ENCODE measurements around the gene CGB2.
A peak's percentile ranks its signal among the peaks of the same experiment; 100 is the strongest.
"Not testable (repeated sequence)": the region's sequence is repeated elsewhere in the genome, so short reads cannot be mapped to it uniquely, and the experiment has no call there.

Gene CGB2

GRCh38 chr19:49016067-49016839 lies 15.4 kb upstream of the CGB2 start:
- Mint-ChIP-seq H3K4me3 (peak overlapping the region; percentile 43), H3K27me3 (no peaks in the 10 kb centered on the region), H3K27ac (ENCODE audit: low read depth) (peak overlapping the region; percentile 78), H3K36me3 (ENCODE audit: insufficient read depth) (peaks cover 8% of the 10 kb centered on the region), H3K9me3 (no peaks in the 10 kb centered on the region), H3K4me1 (peaks cover 22% of the 10 kb centered on the region)
- ATAC-seq (replicated peaks; ENCODE audit: extremely low read depth, poor library complexity, severe bottlenecking) (no peak), DNase-seq (ENCODE audit: low spot score in 2 of 2) (no peak)

- DNase-seq (ENCODE audit: low spot score in 2 of 2) (no peak), ATAC-seq (replicated peaks; ENCODE audit: extremely low read depth, poor library complexity, severe bottlenecking) (no peak)
- H3K9me3 Mint-ChIP-seq, result no peaks in the 10 kb centered on the region
- peaks cover 8% of the 10 kb centered on the region for H3K36me3 Mint-ChIP-seq (ENCODE audit: insufficient read depth)
- H3K27ac Mint-ChIP-seq (ENCODE audit: low read depth), result peak within 1 kb of the TSS; percentile 78
- H3K4me3 Mint-ChIP-seq, result peak within 1 kb of the TSS; percentile 85
- no peaks in the 10 kb centered on the region for H3K27me3 Mint-ChIP-seq
- H3K4me1 Mint-ChIP-seq, result peaks cover 25% of the 10 kb centered on the region
Observed at GRCh38 chr19:49017041-49017665, 14.5 kb upstream of the CGB2 start, which contains the start of gene LHB. TSS of gene LHB (minus strand) at chr19:49017091. CDS start at chr19:49017081, 10 bp downstream.

- Mint-ChIP-seq H3K27ac (ENCODE audit: low read depth) (peak overlapping the region; percentile 7), H3K27me3 (no peaks in the 10 kb centered on the region), H3K4me1 (peaks cover 25% of the 10 kb centered on the region), H3K36me3 (ENCODE audit: insufficient read depth) (peaks cover 8% of the 10 kb centered on the region), H3K9me3 (no peaks in the 10 kb centered on the region), H3K4me3 (peak overlapping the region; percentile 85)
- ATAC-seq (replicated peaks; ENCODE audit: extremely low read depth, poor library complexity, severe bottlenecking) (peak; percentile 89), DNase-seq (ENCODE audit: low spot score in 2 of 2) (peak; percentile 57)
Observed at GRCh38 chr19:49017666-49018351, 13.9 kb upstream of the CGB2 start.

DNA sequence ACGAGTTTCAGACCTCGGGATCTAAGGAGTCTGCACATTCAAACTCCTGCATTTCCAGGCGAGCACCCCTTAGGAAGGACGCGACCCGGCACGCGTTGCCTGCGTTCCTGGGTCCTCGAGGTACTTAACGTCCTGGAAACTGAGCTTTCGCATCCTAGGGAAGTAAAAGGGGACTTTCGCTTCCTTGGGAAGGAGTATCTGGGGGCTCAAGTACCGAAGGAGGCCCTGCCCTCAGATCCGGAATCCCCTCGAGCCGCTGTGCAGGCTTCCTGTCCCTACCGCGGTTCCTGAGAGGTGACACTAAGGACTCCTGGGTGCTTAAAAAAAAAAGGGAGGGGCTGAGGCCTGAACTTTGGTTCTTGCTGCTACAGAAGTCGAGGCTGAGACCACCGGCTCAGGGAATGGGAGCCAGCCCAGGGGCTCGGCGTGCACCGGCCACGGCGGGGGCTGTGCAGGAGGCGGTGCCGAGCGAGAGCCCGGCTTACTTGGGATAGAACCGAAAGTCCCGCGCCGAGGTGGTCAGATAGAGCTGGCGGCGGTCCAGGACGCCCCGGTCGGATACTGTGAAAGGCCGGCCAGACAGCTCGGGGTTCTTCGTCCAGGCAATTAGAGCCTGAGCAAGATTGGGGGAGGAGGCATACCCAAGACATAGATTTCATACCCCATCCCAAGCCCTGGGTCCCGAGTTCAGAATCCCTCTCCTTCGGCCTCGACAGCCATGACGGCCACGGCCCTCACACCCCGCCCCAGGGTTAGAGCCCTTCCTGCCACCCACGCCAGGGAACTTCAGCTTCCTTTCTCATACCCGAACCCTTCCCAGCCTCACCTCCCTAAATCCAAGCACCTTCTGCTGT lies 13.1 kb upstream of the CGB2 start:
- not testable (repeated sequence) for H3K27me3 Mint-ChIP-seq; H3K9me3 Mint-ChIP-seq; H3K36me3 Mint-ChIP-seq (ENCODE audit: insufficient read depth); DNase-seq (ENCODE audit: low spot score in 2 of 2)
- H3K27ac Mint-ChIP-seq (ENCODE audit: low read depth), result peak overlapping the region; percentile 7
- ATAC-seq (replicated peaks; ENCODE audit: extremely low read depth, poor library complexity, severe bottlenecking), result peak; percentile 47
- peak overlapping the region; percentile 85 for H3K4me3 Mint-ChIP-seq
- H3K4me1 Mint-ChIP-seq, result peaks cover 25% of the 10 kb centered on the region

DNA sequence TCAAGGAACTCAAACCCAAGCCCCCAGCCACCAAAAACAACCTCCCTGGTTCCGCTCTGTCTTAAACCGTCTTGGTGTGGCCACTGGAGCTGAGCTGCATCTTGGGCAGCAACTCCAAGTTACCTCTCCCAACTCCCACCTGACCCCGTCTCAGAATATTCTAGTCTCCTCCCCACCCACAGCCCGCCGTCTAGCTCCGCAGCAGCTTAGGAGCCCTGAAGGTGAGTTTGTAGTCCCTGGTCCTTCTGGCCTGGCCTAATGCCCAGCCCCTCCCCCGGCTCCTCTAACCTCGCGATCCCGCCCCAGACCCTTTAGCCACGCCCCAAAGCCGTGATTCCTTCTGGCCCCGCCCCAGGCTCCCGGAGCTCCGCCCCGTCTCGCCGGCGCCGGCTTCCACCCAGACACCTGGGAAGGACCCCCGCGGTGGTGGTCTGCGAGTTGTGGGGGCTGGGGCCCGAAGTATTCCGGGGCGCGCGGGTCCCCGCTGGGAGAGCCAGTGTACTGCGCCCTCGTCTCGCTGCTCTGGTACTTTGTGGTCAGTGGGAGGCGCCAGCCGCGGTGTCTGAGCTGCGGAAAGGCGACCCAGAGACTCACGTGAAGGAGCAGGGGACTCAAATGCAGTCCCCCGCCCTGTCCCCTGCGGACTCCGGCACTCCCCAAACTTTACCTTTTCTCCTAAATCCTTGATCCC lies 12.3 kb upstream of the CGB2 start:
- Mint-ChIP-seq H3K9me3 (no peaks in the 10 kb centered on the region), H3K4me1 (peaks cover 25% of the 10 kb centered on the region), H3K4me3 (peak overlapping the region; percentile 85), H3K27ac (ENCODE audit: low read depth) (peak overlapping the region; percentile 7), H3K27me3 (no peaks in the 10 kb centered on the region), H3K36me3 (ENCODE audit: insufficient read depth) (peaks cover 7% of the 10 kb centered on the region)
- peak; percentile 34 for ATAC-seq (replicated peaks; ENCODE audit: extremely low read depth, poor library complexity, severe bottlenecking)
- peak; percentile 31 to 37 for DNase-seq (ENCODE audit: low spot score in 2 of 2)

GRCh38 chr19:49020342-49020741 lies 11.3 kb upstream of the CGB2 start:
- peak overlapping the region; percentile 85 for H3K4me3 Mint-ChIP-seq
- peaks cover 25% of the 10 kb centered on the region for H3K4me1 Mint-ChIP-seq
- no peak overlapping the region for H3K27ac Mint-ChIP-seq (ENCODE audit: low read depth)
- no peaks in the 10 kb centered on the region for H3K9me3 Mint-ChIP-seq
- H3K36me3 Mint-ChIP-seq (ENCODE audit: insufficient read depth), result peaks cover 5% of the 10 kb centered on the region
- no peaks in the 10 kb centered on the region for H3K27me3 Mint-ChIP-seq
- no peak for DNase-seq (ENCODE audit: low spot score in 2 of 2)
- no peak for ATAC-seq (replicated peaks; ENCODE audit: extremely low read depth, poor library complexity, severe bottlenecking)

DNA sequence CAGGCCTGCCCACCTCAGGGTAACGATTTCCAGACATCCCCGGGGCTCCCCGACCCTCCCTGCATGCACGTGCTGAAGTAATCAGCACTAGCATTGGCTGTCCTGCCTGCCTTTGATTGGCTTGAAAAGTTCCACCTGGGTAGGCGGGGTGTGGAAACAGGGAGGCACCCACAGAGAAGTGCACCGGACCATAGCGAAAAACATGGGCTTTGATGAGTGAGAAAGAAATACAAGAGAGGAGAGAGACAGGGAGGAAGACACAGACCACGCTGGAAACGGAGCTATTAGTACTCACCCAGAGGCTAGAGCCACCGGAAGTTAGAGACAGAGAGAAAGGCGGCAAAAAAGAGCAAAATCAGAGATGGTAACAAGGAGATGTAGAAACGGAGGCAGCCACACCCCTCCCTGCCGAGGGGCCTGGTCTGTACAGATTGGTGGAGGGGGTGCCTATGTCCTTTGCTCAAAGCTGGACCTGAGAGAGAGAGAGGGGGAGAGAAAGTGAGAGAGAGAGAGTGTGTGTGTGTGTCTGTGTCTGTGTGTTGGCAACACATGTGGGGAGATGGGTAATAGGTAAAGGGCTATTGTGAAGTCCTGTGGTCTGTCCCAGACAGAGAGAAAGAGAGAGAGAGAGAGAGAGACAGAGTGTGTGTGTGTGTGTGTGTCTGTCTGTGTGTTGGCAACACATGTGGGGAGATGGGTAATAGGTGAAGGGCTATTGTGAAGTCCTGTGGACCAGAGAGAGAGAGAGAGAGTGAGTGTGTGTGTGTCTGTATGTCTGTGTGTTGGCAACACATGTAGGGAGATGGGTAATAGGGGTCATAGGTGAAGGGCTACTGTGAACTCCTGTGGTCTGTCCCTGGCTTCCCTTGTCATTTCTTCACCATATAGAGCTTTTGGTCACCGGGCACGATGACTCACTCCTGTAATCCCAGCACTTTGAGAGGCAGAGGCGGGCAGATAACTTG lies 10.5 kb upstream of the CGB2 start:
- Mint-ChIP-seq H3K27ac (ENCODE audit: low read depth) (peak overlapping the region; percentile 6), H3K27me3 (no peaks in the 10 kb centered on the region), H3K9me3 (no peaks in the 10 kb centered on the region), H3K4me3 (peak overlapping the region; percentile 85), H3K36me3 (ENCODE audit: insufficient read depth) (peaks cover 5% of the 10 kb centered on the region), H3K4me1 (peaks cover 25% of the 10 kb centered on the region)
- ATAC-seq (replicated peaks; ENCODE audit: extremely low read depth, poor library complexity, severe bottlenecking) (no peak), DNase-seq (ENCODE audit: low spot score in 2 of 2) (no peak)

DNA sequence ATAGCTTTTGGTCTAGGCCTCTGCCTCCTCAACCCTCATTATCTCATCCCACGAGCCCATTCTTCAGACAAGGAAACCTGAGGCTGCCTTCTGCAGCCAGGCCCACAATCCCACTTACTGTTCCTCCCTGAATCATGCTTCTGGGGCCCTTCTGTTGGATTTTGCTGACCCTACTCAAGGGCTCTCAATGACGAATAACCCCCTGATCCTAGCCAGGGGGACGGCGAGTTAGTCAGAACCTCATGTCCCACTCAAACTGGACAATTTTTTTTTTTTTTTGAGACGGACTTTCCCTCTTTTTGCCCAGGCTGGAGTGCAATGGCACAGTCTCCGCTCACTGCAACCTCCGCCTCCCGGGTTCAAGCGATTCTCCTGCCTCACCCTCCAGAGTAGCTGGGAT lies 9.6 kb upstream of the CGB2 start:
- Mint-ChIP-seq H3K4me1 (peaks cover 25% of the 10 kb centered on the region), H3K36me3 (ENCODE audit: insufficient read depth) (peaks cover 5% of the 10 kb centered on the region), H3K4me3 (no peak overlapping the region), H3K27me3 (no peaks in the 10 kb centered on the region), H3K9me3 (no peaks in the 10 kb centered on the region), H3K27ac (ENCODE audit: low read depth) (no peak overlapping the region)
- ATAC-seq (replicated peaks; ENCODE audit: extremely low read depth, poor library complexity, severe bottlenecking) (no peak), DNase-seq (ENCODE audit: low spot score in 2 of 2) (no peak)

- not testable (repeated sequence) for H3K27me3 Mint-ChIP-seq; DNase-seq (ENCODE audit: low spot score in 2 of 2); ATAC-seq (replicated peaks; ENCODE audit: extremely low read depth, poor library complexity, severe bottlenecking); H3K4me3 Mint-ChIP-seq; H3K27ac Mint-ChIP-seq (ENCODE audit: low read depth); H3K36me3 Mint-ChIP-seq (ENCODE audit: insufficient read depth); H3K9me3 Mint-ChIP-seq
- H3K4me1 Mint-ChIP-seq, result peaks cover 15% of the 10 kb centered on the region
Observed at GRCh38 chr19:49024233-49024632, 7.5 kb upstream of the CGB2 start, which contains the start of gene CGB3. TSS of gene CGB3 (minus strand) at chr19:49024333. CDS start at chr19:49023971, 362 bp downstream.

- ATAC-seq (replicated peaks; ENCODE audit: extremely low read depth, poor library complexity, severe bottlenecking); H3K9me3 Mint-ChIP-seq; H3K4me1 Mint-ChIP-seq; H3K27ac Mint-ChIP-seq (ENCODE audit: low read depth); H3K4me3 Mint-ChIP-seq; DNase-seq (ENCODE audit: low spot score in 2 of 2); H3K27me3 Mint-ChIP-seq; H3K36me3 Mint-ChIP-seq (ENCODE audit: insufficient read depth): not testable (repeated sequence)
Observed at GRCh38 chr19:49025088-49025487, 6.6 kb upstream of the CGB2 start.

DNA sequence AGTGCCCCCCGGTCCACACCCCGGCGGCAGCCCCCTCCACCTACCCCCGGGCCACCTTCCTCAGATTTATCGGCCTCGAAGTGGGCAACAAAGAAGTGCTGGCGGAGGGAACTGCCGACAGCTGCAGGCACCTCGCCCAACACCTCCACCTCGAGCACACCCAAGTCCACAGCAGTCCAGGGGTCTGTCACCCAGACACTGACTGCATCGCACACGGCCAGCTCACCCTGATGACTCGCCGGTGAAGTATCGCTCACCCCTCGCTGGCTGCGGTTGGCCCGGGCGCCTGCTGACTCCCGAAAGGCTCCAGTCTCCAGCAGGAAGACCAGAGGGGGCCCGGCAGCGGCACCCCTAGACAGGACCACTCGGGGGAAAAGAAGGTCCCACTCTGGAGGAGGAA lies 6.1 kb upstream of the CGB2 start:
- H3K36me3 Mint-ChIP-seq (ENCODE audit: insufficient read depth); H3K27ac Mint-ChIP-seq (ENCODE audit: low read depth); ATAC-seq (replicated peaks; ENCODE audit: extremely low read depth, poor library complexity, severe bottlenecking); H3K4me1 Mint-ChIP-seq; H3K27me3 Mint-ChIP-seq; H3K9me3 Mint-ChIP-seq; DNase-seq (ENCODE audit: low spot score in 2 of 2); H3K4me3 Mint-ChIP-seq: not testable (repeated sequence)

Data from central memory CD8-positive, alpha-beta T cell (primary cell).